Measurements from ENCODE around the gene PLA2G7. TPM values are rescaled to one million over a fixed set of nuclear protein-coding genes. Genes with fewer than 3 reads are reported as not detected.
"Not testable (repeated sequence)": the region's sequence is repeated elsewhere in the genome, so short reads cannot be mapped to it uniquely, and the experiment has no call there.

Gene PLA2G7
- not detected in 2 replicates for total RNA-seq
- not detected for polyA plus RNA-seq (2012)

GRCh38 chr6:46734867-46735719 lies at the start of gene PLA2G7:
TSS of gene PLA2G7 (minus strand) at chr6:46735375. CDS start at chr6:46722891, 12,484 bp downstream.
- peak; percentile 33 for DNase-seq (ENCODE audit: low read depth)

DNA sequence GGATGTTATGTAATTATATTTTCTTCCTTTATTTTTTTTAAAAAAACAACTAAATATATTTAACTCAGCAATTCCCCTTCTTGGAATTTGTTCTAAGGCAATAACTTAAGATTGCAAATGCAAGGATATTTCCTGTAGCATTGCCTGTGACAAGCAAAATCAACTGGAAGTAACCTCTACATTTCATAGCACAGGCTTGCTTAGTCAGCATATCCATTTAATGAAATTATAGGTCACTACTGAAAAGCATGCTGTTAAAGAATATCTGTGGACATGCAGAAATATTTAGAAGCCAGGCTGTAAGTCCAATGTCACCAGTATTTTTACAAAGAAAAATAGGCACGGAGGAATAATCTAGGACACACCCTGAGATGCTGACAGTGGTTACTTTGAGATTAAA lies 49.4 kb upstream of the PLA2G7 start:
- DNase-seq (ENCODE audit: low read depth): no peak

DNA sequence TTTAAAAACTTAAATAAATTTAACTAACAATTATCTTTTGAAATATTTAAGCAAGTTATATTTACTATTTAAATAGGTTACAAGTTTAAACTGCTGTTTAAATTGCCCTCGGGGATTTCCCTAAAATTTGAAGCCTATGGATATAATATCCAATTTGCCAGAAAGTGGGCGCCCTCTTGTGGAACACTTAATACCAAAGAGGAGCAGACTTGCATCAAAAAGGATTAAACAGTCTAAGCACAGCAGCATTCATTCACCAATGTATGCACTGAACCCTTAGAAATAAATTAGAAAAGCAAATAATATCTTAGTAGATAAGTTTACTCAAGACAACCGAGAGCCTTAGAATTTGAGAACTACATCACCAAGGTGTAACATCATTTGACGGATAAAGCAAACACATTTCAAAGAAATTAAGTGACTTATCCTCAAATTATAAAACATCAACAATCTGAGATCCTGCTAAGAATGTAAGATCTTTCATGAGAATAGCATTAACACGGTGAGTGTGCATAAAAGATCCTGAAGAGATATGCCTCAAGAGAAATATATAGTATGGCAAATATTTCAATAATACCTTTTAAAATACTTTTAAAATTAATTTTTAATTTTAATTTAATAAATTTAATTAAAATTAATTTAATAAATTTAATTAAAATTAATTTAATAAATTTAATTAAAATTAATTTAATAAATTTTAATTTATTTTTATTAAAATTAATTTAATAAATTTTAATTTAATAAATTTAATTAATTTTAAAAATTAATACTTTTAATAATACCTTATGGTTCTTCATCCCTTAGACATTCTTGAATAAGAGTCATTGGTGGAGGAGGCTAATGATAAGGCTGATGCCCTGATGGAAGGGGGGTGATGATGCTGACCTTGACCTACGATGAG lies 46.6 kb upstream of the PLA2G7 start:
- peak; percentile 63 for DNase-seq (ENCODE audit: low read depth)

DNA sequence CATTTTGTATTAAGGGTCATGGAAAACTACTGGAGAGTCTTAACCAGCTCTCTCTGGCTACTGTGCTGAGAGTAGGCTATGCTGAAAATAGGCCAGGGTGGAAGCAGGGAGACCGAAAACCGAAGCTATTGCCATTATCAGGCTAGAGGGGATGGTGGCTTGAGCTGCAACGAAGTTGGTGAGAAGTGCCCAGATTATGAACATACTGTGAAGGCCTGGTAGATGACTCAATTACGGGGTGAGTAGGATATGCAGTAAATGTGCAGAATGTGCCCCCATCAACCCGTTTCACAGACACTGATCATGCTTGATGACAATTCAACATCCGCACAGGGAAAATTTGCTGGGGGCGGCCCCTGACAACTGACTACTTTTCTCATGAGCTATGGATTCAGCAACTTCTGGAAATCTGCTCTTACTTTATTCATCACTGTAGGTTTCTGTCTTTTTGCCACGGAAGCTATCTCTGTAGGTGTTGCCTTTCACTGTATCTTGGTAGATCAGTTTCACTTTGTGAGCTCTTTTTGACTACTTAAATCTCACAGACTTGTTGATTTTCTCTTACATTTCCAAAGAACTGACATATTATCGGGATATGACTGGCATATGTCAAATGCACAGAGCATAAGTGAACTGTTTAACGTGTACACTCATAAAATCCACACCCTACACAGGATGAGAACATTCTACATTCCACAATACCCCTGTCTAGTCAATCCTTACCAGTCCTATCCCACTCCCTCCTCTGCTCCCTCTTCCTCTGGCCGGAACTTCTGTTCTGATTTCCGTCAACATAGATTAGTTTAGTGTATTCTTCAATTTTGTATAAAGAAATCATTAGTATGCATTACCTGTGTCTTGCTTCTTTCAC lies 42.5 kb upstream of the PLA2G7 start:
- DNase-seq (ENCODE audit: low read depth): no peak

- no peak for DNase-seq (ENCODE audit: low read depth)
Measured at GRCh38 chr6:46776070-46776712, 41.0 kb upstream of the PLA2G7 start.

DNA sequence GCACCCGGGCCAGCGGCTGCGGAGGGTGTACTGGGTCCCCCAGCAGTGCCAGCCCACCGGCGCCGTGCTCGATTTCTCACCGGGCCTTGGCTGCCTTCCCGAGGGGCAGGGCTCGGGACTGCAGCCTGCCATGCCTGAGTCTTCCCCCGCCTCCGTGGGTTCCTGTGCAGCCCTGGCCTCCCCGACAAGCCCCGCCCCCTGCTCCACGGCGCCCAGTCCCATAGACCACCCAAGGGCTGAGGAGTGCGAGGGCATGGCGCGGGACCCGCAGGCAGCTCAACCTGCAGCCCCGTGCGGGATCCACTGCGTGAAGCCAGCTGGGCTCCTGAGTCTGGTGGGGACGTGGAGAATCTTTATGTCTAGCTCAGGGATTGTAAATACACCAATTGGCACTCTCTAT lies 39.6 kb upstream of the PLA2G7 start:
- DNase-seq (ENCODE audit: low read depth): not testable (repeated sequence)

- no peak for DNase-seq (ENCODE audit: low read depth)
Measured at GRCh38 chr6:46773201-46773855, 38.2 kb upstream of the PLA2G7 start.

DNA sequence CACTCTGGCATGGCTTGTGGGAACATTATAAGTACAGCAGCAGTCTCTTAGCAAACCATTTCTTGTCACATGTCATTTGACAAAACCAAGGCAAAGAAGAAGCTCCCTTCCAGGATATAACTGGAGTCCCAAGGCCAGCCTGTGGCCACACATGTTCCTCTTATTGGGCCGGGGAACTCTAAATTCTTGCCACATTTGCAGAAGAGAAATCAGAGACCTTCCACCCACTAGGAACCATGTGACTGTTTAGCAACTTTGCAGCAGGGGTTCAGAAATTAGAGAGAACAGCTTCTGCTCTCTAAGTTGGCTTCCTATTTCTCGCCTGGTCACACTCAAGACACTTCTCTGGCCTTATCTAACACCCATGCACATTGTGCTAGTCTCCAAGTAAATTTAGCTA lies 37.6 kb upstream of the PLA2G7 start:
- DNase-seq (ENCODE audit: low read depth): no peak

DNA sequence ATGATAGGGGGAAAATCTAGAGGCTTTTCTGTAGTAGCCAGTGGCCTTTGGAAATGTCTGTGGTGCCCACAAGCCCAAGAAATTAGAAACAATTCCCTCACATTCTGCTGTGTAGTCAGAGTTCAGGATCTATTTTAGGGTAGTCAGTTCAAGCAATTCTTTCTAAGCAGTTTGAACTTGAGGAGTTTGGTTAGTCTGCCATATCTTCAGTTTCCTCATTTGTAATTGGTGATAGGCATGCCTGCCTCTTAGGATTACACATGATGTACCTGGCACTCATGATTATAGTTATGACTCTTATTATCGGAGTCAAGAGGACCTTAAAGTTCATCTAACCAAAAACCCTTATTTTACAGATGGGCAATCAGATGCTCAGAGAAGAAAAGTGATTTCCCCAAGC lies 36.8 kb upstream of the PLA2G7 start:
- DNase-seq (ENCODE audit: low read depth): no peak

DNA sequence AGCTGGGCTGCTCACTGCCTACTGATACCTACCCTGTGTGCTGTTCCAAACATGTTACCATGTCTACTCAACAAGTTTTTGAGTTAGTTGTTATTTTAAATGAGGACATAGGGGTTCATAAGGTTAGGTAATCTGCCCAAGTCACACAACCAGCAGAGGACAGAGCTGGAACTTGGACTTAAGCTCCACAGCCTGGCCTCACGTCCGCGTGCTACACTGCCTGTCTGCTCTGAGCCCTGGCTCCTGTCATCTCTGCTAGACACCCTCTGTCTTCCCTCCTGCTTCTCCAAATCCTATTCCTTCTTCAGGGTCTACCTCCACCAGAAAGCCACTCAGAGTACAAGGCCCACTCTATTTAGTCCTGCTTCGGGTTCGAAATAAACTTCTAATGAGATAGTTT lies 29.8 kb upstream of the PLA2G7 start:
- DNase-seq (ENCODE audit: low read depth): no peak

DNA sequence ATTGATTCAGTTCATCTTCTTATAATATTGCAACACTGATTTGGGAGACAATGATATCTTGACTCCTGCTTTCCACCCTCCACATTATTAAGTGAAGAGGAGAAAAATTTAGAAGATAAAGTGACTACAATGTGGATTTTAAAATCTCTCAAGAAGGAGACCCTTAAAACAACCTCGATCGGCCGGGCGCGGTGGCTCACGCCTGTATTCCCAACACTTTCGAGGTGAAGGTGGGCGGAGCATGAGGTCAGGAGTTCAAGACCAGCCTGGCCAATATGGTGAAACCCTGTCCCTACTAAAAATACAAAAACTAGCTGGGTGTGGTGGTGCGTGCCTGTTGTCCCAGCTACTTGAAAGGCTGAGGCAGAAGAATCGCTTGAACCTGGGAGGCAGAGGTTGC lies 29.1 kb upstream of the PLA2G7 start:
- DNase-seq (ENCODE audit: low read depth): not testable (repeated sequence)

DNA sequence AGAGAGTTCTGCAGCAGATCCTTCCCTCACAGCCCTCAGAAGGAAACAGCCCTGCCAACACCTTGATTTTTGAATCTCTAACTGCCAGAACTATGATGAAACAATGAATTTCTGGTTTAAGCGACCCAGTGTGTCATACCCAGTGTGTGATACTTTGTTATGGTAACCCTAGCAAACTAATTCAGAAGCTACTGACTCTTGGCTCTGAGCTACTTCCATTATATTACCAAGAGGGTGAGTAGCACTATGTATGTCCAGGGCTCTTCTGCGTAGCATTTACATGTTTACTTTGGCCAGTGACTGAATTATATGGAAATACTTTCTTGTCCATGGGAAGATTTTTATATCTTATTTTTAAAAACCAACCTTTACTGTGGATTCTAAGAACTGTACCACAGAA lies 28.3 kb upstream of the PLA2G7 start:
- no peak for DNase-seq (ENCODE audit: low read depth)

GRCh38 chr6:46760925-46761324 lies 25.8 kb upstream of the PLA2G7 start:
- no peak for DNase-seq (ENCODE audit: low read depth)

- no peak for DNase-seq (ENCODE audit: low read depth)
Measured at GRCh38 chr6:46758960-46759753, 24.0 kb upstream of the PLA2G7 start.

DNA sequence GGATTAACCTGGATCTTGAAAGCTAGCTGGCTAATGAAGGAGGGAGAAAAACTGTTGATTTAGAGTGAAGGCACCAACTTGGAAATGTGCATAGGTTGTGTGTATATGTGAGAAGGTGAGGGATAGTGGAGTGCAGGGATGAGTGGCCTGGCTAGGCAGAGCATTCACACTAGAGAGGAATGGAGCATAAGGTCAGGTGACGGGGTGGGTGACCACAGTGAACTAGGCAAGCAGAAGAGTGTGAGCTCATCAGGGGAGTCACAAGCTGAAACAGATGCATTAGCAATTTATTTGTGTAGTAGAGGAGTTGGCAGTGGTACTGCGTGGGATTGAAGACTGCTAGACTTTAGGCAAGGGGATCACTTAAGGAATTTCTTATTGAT lies 22.0 kb upstream of the PLA2G7 start:
- peak; percentile 63 for DNase-seq (ENCODE audit: low read depth)

DNA sequence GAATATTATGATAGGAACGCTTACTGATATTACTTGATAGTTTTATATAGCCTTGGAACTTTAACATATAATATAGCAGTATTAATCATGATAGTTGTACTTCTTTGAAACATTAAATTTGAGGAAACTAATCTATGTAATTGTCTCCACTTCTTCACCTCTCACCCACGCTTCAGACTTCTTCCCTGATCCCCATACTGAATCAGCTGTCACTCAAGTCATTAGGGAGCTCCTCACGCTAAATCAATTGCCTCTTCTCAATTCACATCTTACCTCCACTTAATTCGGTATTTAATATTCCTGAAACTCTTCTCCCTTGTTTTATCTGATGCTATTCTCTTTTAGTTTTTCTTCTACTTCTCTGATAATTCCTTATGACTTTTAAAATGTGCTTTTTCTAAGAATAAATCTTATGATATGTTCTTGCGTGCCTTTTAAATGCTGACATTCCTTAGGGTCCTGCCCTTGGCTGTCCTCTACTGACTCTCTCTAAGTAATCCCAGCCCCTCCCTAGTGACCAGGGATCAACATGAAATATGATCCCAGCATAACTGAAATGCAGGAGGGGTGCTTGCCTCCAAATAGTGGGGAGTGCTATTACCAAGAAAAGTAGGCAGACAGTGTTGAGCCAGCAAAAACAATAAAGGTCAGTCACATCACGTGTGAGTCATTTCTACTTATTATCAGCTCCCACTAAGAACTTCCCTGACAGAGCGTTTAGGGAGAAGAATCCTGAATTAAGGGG lies 21.5 kb upstream of the PLA2G7 start:
- DNase-seq (ENCODE audit: low read depth): peak; percentile 65

- DNase-seq (ENCODE audit: low read depth): no peak
Measured at GRCh38 chr6:46755865-46756264, 20.7 kb upstream of the PLA2G7 start.

- DNase-seq (ENCODE audit: low read depth): no peak
Measured at GRCh38 chr6:46751658-46752057, 16.5 kb upstream of the PLA2G7 start.

- DNase-seq (ENCODE audit: low read depth): no peak
Measured at GRCh38 chr6:46749731-46750130, 14.6 kb upstream of the PLA2G7 start.

All from myocyte (in vitro differentiated cells).